Measurements from ENCODE around the gene TOM1L1.

Gene TOM1L1

GRCh38 chr17:54950116-54950515 lies 49.5 kb downstream of the TOM1L1 start:
- no peak for DNase-seq

GRCh38 chr17:54951286-54951685 lies 50.6 kb downstream of the TOM1L1 start:
- no peak for DNase-seq

GRCh38 chr17:54956791-54957190 lies 56.1 kb downstream of the TOM1L1 start:
- DNase-seq: no peak

- DNase-seq: no peak
Observed at GRCh38 chr17:54967621-54968261, 67.1 kb downstream of the TOM1L1 start.

GRCh38 chr17:54968262-54968987 lies 67.8 kb downstream of the TOM1L1 start, which contains the start of the genes COX11 and STXBP4:
Gene COX11, minus strand, starts transcription at chr17:54968654. Its CDS starts 8 bp downstream, at chr17:54968646.
Gene STXBP4, plus strand, starts transcription at chr17:54968765. Its CDS starts 17,455 bp downstream, at chr17:54986220.
- peak; percentile 96 to 97 for DNase-seq

GRCh38 chr17:54968988-54969332 lies 68.3 kb downstream of the TOM1L1 start:
- DNase-seq: peak in 1 of 2 donors; percentile 29

- DNase-seq: no peak
Observed at GRCh38 chr17:54969658-54970572, 69.3 kb downstream of the TOM1L1 start.

- no peak for DNase-seq
Observed at GRCh38 chr17:54971147-54971546, 70.5 kb downstream of the TOM1L1 start.

GRCh38 chr17:54971901-54972300 lies 71.2 kb downstream of the TOM1L1 start:
- no peak for DNase-seq

- DNase-seq: no peak
Observed at GRCh38 chr17:54972406-54973138, 71.9 kb downstream of the TOM1L1 start.

- no peak for DNase-seq
Observed at GRCh38 chr17:54974759-54975158, 74.1 kb downstream of the TOM1L1 start.

GRCh38 chr17:54976316-54976715 lies 75.7 kb downstream of the TOM1L1 start:
- no peak for DNase-seq

GRCh38 chr17:54977744-54978143 lies 77.1 kb downstream of the TOM1L1 start:
- no peak for DNase-seq

- DNase-seq: no peak
Observed at GRCh38 chr17:54979657-54980056, 79.0 kb downstream of the TOM1L1 start.

GRCh38 chr17:54980375-54980774 lies 79.7 kb downstream of the TOM1L1 start:
- no peak for DNase-seq

- no peak for DNase-seq
Observed at GRCh38 chr17:54982399-54982798, 81.7 kb downstream of the TOM1L1 start.

GRCh38 chr17:54983260-54983659 lies 82.6 kb downstream of the TOM1L1 start:
- no peak for DNase-seq

GRCh38 chr17:54985476-54985875 lies 84.8 kb downstream of the TOM1L1 start:
- DNase-seq: no peak

- DNase-seq: no peak
Observed at GRCh38 chr17:54990118-54990517, 89.5 kb downstream of the TOM1L1 start.

- no peak for DNase-seq
Observed at GRCh38 chr17:54991567-54991966, 90.9 kb downstream of the TOM1L1 start.

- peak in 1 of 2 donors; percentile 61 for DNase-seq
Observed at GRCh38 chr17:54992797-54993639, 92.4 kb downstream of the TOM1L1 start.

- no peak for DNase-seq
Observed at GRCh38 chr17:54996441-54996840, 95.8 kb downstream of the TOM1L1 start.
